HT-29 (cell line): Measurements from ENCODE around the gene STK11. TPM values are rescaled to one million over a fixed set of nuclear protein-coding genes. Genes with fewer than 3 reads are reported as not detected.

Source experiments
- DNase-seq: peaks from one replicate; pipeline ENCODE4 v3.0.0-alpha.2; 2015; ENCODE audit warnings: low spot score
- total RNA-seq: library from RNA; depleted of rRNA; stranded (reverse); fragments of >200 nt; shearing (Covaris generic); gene quantifications from 2 replicates; pipeline ENCODE4 v1.2.3, GENCODE V29; 2014; rRNA removed

STK11 gene, protein sequence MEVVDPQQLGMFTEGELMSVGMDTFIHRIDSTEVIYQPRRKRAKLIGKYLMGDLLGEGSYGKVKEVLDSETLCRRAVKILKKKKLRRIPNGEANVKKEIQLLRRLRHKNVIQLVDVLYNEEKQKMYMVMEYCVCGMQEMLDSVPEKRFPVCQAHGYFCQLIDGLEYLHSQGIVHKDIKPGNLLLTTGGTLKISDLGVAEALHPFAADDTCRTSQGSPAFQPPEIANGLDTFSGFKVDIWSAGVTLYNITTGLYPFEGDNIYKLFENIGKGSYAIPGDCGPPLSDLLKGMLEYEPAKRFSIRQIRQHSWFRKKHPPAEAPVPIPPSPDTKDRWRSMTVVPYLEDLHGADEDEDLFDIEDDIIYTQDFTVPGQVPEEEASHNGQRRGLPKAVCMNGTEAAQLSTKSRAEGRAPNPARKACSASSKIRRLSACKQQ
- total RNA-seq, result 101 and 114 TPM in 2 replicates

DNA sequence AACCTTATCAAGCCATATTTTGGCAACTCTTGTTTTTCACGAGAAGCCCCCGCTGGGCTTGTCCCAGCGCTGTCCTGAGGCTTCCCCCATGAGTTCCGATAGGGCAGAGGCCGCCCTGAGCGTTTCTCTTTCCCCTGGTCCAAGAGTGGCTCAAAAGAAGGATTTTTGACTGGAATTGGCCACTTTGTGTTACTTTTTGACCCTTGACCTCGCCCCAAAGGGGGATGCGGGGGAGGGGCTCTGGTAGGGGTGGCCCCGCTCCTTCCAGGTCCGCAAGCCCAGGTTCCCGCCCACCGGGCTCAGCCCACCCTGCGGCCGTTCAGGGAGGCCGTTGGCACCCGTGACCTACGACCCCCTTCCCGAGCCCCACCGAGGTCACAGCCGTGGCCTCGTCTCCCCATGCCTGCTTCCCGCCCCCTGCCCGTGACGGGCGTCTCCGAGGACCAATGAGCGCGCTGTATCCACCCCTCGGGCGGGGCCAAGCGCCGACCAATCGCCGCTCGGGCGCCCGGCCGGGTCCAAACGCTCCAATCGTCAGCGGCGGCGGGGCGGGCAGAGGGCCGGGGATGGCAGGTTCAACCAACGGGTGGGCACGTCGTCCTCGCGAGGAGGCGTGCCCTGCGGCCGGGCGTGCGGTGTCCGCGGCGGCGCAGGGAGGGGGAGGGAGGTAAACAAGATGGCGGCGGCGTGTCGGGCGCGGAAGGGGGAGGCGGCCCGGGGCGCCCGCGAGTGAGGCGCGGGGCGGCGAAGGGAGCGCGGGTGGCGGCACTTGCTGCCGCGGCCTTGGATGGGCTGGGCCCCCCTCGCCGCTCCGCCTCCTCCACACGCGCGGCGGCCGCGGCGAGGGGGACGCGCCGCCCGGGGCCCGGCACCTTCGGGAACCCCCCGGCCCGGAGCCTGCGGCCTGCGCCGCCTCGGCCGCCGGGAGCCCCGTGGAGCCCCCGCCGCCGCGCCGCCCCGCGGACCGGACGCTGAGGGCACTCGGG, at the start of gene STK11:
STK11 (plus strand) TSS at position 665 of the 986 bp plus-strand sequence. CDS start 1,136 bp downstream, outside the sequence.
- DNase-seq, result peak; percentile 92

DNA sequence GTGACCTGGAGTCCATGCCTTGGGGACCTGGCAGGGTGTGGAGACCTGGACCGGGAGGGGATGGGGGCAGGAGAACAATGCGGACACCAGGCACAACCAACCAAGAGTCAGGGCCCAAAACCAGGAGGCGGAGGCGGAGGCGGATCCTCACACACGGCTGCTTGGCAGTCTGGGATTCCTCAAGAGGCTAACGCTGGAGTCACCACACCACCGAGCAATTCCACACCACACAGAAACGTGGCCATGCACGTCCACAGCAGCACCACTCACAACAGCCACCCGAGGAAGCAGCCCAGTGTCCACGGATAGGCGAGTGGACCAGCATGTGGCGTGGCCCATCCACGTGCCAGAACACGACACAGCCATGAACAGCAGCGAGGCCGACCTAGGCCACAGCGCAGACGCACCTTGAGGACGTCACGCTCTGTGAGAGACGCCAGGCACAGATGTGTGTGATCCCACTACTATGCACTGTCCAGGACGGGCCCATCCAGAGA, 49.2 kb upstream of the STK11 start:
- no peak for DNase-seq

GRCh38 chr19:1156830-1157615, 48.6 kb upstream of the STK11 start:
- DNase-seq, result no peak

GRCh38 chr19:1157931-1158884, 47.4 kb upstream of the STK11 start:
- no peak for DNase-seq

- DNase-seq, result no peak
Observed at GRCh38 chr19:1158885-1159448, 46.6 kb upstream of the STK11 start.

- DNase-seq, result no peak
Observed at GRCh38 chr19:1159864-1160595, 45.5 kb upstream of the STK11 start.

DNA sequence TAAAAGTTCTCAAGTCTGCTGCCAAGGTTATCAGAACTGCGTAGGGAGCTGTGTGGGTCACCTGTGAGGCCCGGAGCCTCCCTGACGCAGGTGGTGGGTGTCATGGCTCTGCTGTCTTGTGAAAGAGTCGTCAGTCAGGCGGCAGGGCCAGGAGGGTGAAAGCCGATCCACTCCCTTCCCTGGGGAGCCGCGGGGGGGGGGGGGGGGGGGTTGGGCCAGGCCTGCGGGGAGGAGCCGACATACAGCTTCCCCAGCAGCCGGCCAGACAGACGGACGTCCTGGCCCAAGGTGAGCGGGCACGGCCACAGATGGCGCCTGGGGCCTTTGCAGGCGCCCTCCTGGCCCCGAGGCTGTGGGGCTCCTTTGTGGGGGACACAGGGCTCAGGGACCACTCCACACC, 43.9 kb upstream of the STK11 start:
- DNase-seq, result peak; percentile 51

- no peak for DNase-seq
Observed at GRCh38 chr19:1162404-1163282, 42.9 kb upstream of the STK11 start.

GRCh38 chr19:1163283-1163933, 42.2 kb upstream of the STK11 start:
- no peak for DNase-seq

GRCh38 chr19:1163934-1164683, 41.5 kb upstream of the STK11 start:
- no peak for DNase-seq

DNA sequence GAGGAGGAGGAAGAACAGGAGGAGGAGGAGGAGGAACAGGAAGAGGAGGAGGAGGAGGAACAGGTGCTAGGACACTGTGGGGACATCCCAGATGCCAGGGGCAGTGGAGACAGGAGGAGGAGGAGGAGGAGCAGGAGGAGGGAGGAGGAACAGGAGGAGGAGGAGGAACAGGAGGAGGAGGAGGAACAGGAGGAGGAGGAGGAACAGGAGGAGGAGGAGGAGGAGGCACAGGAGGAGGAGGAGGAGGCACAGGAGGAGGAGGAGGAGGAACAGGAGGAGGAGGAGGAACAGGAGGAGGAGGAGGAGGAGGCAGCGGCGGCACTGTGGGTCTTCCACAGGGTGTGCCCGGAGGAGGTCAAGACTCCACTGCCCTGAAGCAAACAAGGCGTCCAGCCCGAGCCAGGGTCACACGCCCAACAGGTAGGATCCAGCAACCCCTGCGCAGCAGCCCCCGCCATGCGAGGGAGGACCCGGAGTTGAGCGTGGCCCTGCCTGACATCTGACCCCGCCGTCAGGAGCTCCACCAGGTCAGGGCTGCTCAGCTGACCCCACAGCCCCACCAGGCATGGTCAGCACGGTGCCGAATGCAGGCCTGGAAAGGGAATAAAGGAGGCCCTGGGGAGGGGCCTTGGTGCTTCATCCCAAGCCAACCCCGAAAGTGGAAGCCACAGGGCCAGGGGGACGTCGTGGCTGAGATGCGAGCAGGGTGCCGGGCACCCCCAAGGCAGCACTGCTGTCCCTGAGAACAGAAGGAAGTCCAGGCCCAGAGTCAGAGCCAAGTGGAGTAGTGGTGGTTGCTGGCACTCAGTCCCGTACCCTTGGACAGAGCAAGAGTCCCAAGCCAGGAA, 40.7 kb upstream of the STK11 start:
- no peak for DNase-seq

GRCh38 chr19:1166872-1167573, 38.6 kb upstream of the STK11 start:
- DNase-seq, result no peak

GRCh38 chr19:1167687-1168571, 37.6 kb upstream of the STK11 start:
- no peak for DNase-seq
